ENCODE measurements around the gene SRCAP. TPM values are rescaled to one million over a fixed set of nuclear protein-coding genes. Genes with fewer than 3 reads are reported as not detected.

Gene SRCAP
- polyA plus RNA-seq, 1 of the 3 experiments (the other 2 are of a cell fraction) = 5.6 TPM

DNA sequence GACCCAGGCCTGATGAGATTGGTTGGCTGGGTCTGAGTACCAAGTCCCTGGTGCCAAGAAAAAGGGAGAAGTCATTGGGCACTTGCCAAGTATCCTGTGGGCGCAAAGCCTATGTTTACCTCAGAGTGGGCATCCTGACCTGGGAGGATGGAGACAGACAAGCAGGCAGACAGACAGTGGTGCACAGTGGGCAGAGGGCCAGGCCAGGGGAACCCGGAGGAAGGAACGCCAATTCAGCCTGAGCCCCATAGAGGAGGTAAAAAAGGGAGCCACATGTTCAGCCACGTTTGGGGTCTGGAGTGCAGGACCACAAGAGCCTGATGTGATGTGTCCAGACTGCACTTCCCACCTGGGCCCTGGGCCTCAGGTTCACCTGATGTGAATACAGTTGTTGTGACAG lies 54.6 kb downstream of the SRCAP start:
- Histone ChIP-seq H3K27me3 (ENCODE audit: insufficient read depth) (no peaks in the 10 kb centered on the region), H3K9me3 (no peaks in the 10 kb centered on the region), H3K9me2 (no peaks in the 10 kb centered on the region), H4K20me1 (ENCODE audit: insufficient read depth) (no peaks in the 10 kb centered on the region), H3K4me2 (no peak overlapping the region), H3K4me1 (ENCODE audit: control insufficient read depth in 1 of 2, insufficient read depth in 2 of 2, low read depth in 1 of 2, low read length in 1 of 2) (no peaks in the 10 kb centered on the region; a peak in 1 of 4 replicates), H3K36me3 (replicated peaks in 1 of 2; ENCODE audit: control insufficient read depth in 1 of 2, insufficient read depth in 2 of 2, low read length in 1 of 2) (peaks cover 8 to 45% of the 10 kb centered on the region in 2 experiments), H3K4me3 (ENCODE audit: low read depth in 2 of 2, low read length in 1 of 2) (no peak overlapping the region), H2AFZ (ENCODE audit: low read depth) (no peak overlapping the region), H3K9ac (no peak overlapping the region), H3K79me2 (ENCODE audit: insufficient read depth) (peaks cover 20% of the 10 kb centered on the region), H3K27ac (ENCODE audit: low read depth in 2 of 2, low read length in 1 of 2) (no peak overlapping the region), H3F3A (replicated peaks; ENCODE audit: insufficient read depth) (no peaks in the 10 kb centered on the region)
- TF ChIP-seq, protein P1, sequence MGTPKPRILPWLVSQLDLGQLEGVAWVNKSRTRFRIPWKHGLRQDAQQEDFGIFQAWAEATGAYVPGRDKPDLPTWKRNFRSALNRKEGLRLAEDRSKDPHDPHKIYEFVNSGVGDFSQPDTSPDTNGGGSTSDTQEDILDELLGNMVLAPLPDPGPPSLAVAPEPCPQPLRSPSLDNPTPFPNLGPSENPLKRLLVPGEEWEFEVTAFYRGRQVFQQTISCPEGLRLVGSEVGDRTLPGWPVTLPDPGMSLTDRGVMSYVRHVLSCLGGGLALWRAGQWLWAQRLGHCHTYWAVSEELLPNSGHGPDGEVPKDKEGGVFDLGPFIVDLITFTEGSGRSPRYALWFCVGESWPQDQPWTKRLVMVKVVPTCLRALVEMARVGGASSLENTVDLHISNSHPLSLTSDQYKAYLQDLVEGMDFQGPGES (IDR thresholded peaks at IDR 0.05; ENCODE audit: low read depth, low read length) = no peak
- no peak for TF ChIP-seq POLR2AphosphoS5 (IDR thresholded peaks at IDR 0.05; ENCODE audit: low read depth, low read length)
- TF ChIP-seq, protein P2, sequence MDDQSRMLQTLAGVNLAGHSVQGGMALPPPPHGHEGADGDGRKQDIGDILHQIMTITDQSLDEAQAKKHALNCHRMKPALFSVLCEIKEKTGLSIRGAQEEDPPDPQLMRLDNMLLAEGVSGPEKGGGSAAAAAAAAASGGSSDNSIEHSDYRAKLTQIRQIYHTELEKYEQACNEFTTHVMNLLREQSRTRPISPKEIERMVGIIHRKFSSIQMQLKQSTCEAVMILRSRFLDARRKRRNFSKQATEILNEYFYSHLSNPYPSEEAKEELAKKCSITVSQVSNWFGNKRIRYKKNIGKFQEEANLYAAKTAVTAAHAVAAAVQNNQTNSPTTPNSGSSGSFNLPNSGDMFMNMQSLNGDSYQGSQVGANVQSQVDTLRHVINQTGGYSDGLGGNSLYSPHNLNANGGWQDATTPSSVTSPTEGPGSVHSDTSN (IDR thresholded peaks at IDR 0.05) = no peak
- TF ChIP-seq RFX5 (IDR thresholded peaks at IDR 0.05; ENCODE audit: low read length) = no peak
- no peak for TF ChIP-seq ZBTB33 (IDR thresholded peaks at IDR 0.05; ENCODE audit: borderline replicate concordance, low read depth)
- no peak for TF ChIP-seq FOSL2 (IDR thresholded peaks at IDR 0.05; ENCODE audit: borderline replicate concordance, low read depth)
- TF ChIP-seq, protein P3, sequence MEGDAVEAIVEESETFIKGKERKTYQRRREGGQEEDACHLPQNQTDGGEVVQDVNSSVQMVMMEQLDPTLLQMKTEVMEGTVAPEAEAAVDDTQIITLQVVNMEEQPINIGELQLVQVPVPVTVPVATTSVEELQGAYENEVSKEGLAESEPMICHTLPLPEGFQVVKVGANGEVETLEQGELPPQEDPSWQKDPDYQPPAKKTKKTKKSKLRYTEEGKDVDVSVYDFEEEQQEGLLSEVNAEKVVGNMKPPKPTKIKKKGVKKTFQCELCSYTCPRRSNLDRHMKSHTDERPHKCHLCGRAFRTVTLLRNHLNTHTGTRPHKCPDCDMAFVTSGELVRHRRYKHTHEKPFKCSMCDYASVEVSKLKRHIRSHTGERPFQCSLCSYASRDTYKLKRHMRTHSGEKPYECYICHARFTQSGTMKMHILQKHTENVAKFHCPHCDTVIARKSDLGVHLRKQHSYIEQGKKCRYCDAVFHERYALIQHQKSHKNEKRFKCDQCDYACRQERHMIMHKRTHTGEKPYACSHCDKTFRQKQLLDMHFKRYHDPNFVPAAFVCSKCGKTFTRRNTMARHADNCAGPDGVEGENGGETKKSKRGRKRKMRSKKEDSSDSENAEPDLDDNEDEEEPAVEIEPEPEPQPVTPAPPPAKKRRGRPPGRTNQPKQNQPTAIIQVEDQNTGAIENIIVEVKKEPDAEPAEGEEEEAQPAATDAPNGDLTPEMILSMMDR (IDR thresholded peaks at IDR 0.05) = no peak
- no peak for TF ChIP-seq SIN3A (IDR thresholded peaks at IDR 0.05; ENCODE audit: borderline replicate concordance, low read depth, low read length)
- TF ChIP-seq FOXJ3 (CRISPR knock-in tag; IDR thresholded peaks at IDR 0.05) = no peak
- no peak for TF ChIP-seq SMC3 (IDR thresholded peaks at IDR 0.05; ENCODE audit: low read depth, low read length)
- no peak for TF ChIP-seq RAD21 (IDR thresholded peaks at IDR 0.05; ENCODE audit: low read length)
- no peak for TF ChIP-seq NFIC (IDR thresholded peaks at IDR 0.05; ENCODE audit: borderline replicate concordance)
- TF ChIP-seq MAX (IDR thresholded peaks at IDR 0.05; ENCODE audit: low read depth) = no peak
- CTCF ChIA-PET = no interaction called here
- no peak for DNase-seq
- WGBS (ENCODE audit: low lambda C conversion rate) = 83% methylated on average over 4 of the region's 4 CpGs
- POLR2A ChIA-PET = interaction anchor here (0.8 kb wide), 1 partner anchor 142 kb away, joined by 3 read pairs; no protein-coding TSS in a partner anchor
